Measurements from ENCODE around the gene ATP6V1B1. TPM values are rescaled to one million over a fixed set of nuclear protein-coding genes. Genes with fewer than 3 reads are reported as not detected.
A peak's percentile ranks its signal among the peaks of the same experiment; 100 is the strongest.

Gene ATP6V1B1
- total and polyA plus RNA-seq, 10 of the 15 experiments (the other 5 are each of a cell fraction or from before 2014, with no cell fraction given): not detected

GRCh38 chr2:70901227-70902066 lies 34.3 kb upstream of the ATP6V1B1 start:
- FAIRE-seq (no peak), DNase-seq (ENCODE audit: low read depth, low spot score) (no peak), ATAC-seq (peak; percentile 37; the same call in 1 of the 3 replicates)
- H3K79me2 ChIP-seq (ENCODE audit: control insufficient read depth, insufficient read depth, low read length): no peaks in the 10 kb centered on the region
- H2AFZ ChIP-seq (ENCODE audit: control insufficient read depth, low read depth, low read length): no peak overlapping the region
- no peaks in the 10 kb centered on the region for H3K4me1 ChIP-seq (ENCODE audit: control insufficient read depth, insufficient read depth, low read length)
- no peak overlapping the region for H3K27ac ChIP-seq (ENCODE audit: control insufficient read depth, insufficient read depth)
- H3K9ac ChIP-seq (ENCODE audit: control insufficient read depth, insufficient read depth, low read length): no peak overlapping the region
- H3K36me3 ChIP-seq (ENCODE audit: control insufficient read depth in 2 of 2, insufficient read depth in 2 of 2, low read length in 1 of 2): no peaks in the 10 kb centered on the region
- RAD21 ChIA-PET (ENCODE audit: unreplicated experiment): no interaction called here
- H3K4me3 ChIP-seq: no peak overlapping the region
- H3K9me3 ChIP-seq (replicated peaks; ENCODE audit: control insufficient read depth, insufficient read depth, low read length): no peaks in the 10 kb centered on the region
- CTCF ChIA-PET: no interaction called here
- BruUV-seq (replicated peaks): no TSS peak
- TF ChIP-seq BMI1 (IDR thresholded peaks at IDR 0.05; ENCODE audit: borderline replicate concordance) (no peak), E4F1 (IDR thresholded peaks at IDR 0.05; ENCODE audit: borderline replicate concordance, partially characterized antibody) (no peak), TAF1 (IDR thresholded peaks at IDR 0.05; ENCODE audit: borderline replicate concordance, low read depth, low read length) (no peak), SUZ12 (IDR thresholded peaks at IDR 0.05; ENCODE audit: unreplicated experiment) (peak; percentile 51), NFYB (IDR thresholded peaks at IDR 0.05; ENCODE audit: insufficient read depth, low read depth, low read length) (no peak)
- 51% methylated on average over 42 of the region's 79 CpGs for WGBS (ENCODE audit: insufficient coverage, insufficient replicate concordance, low lambda C conversion rate, missing lambda C conversion rate)
- POLR2A ChIA-PET: no interaction called here
- in situ Hi-C loops (cut with MboI): no loop called here
- H3K4me2 ChIP-seq (ENCODE audit: control insufficient read depth, insufficient read depth): 0 out of 2 replicates have a peak overlapping the region, but pooled peaks have one; percentile 9
- SMC1A ChIA-PET (ENCODE audit: uncharacterized antibody, unreplicated experiment): no interaction called here
- H3K27me3 ChIP-seq (replicated peaks in 1 of 2; ENCODE audit: control insufficient read depth in 2 of 2, insufficient read depth in 2 of 2, low read length in 1 of 2): peaks cover 40 to 41% of the 10 kb centered on the region in 2 experiments
- no peaks in the 10 kb centered on the region for H4K20me1 ChIP-seq (ENCODE audit: control insufficient read depth, insufficient read depth)
- intact Hi-C loops (cut with micrococcal nuclease; ENCODE audit: unreplicated experiment): no loop called here

Measured in GM12878 (cell line).